ENCODE measurements around the gene HEPACAM.

Gene HEPACAM

GRCh38 chr11:124942466-124943253 lies 6.8 kb upstream of the HEPACAM start:
- no peak for DNase-seq (ENCODE audit: low spot score)

- no peak for DNase-seq (ENCODE audit: low spot score)
Measured at GRCh38 chr11:124941703-124942102, 5.9 kb upstream of the HEPACAM start.

- no peak for DNase-seq (ENCODE audit: low spot score)
Measured at GRCh38 chr11:124938970-124939369, 3.1 kb upstream of the HEPACAM start.

GRCh38 chr11:124938206-124938765 lies 2.4 kb upstream of the HEPACAM start:
- DNase-seq (ENCODE audit: low spot score) = no peak

- no peak for DNase-seq (ENCODE audit: low spot score)
Measured at GRCh38 chr11:124937336-124937935, 1.6 kb upstream of the HEPACAM start.

- no peak for DNase-seq (ENCODE audit: low spot score)
Measured at GRCh38 chr11:124934862-124935547, 842 bp downstream of the HEPACAM start.

GRCh38 chr11:124930799-124931198 lies 5.0 kb downstream of the HEPACAM start:
- DNase-seq (ENCODE audit: low spot score) = no peak

GRCh38 chr11:124928942-124929665 lies 6.7 kb downstream of the HEPACAM start:
- no peak for DNase-seq (ENCODE audit: low spot score)

- DNase-seq (ENCODE audit: low spot score) = no peak
Measured at GRCh38 chr11:124923296-124923695, 12.6 kb downstream of the HEPACAM start.

- no peak for DNase-seq (ENCODE audit: low spot score)
Measured at GRCh38 chr11:124922831-124923230, 13.0 kb downstream of the HEPACAM start.

- no peak for DNase-seq (ENCODE audit: low spot score)
Measured at GRCh38 chr11:124920870-124921609, 14.8 kb downstream of the HEPACAM start.

GRCh38 chr11:124920356-124920755 lies 15.5 kb downstream of the HEPACAM start:
- DNase-seq (ENCODE audit: low spot score) = no peak

- no peak for DNase-seq (ENCODE audit: low spot score)
Measured at GRCh38 chr11:124919898-124920297, 15.9 kb downstream of the HEPACAM start.

GRCh38 chr11:124918950-124919349 lies 16.9 kb downstream of the HEPACAM start, which contains the start of gene HEPN1:
Gene HEPN1 (plus strand): TSS chr11:124919250.
- DNase-seq (ENCODE audit: low spot score) = no peak

- DNase-seq (ENCODE audit: low spot score) = no peak
Measured at GRCh38 chr11:124917115-124917637, 18.7 kb downstream of the HEPACAM start.

- DNase-seq (ENCODE audit: low spot score) = no peak
Measured at GRCh38 chr11:124916370-124916710, 19.5 kb downstream of the HEPACAM start.

GRCh38 chr11:124915541-124916369 lies 20.1 kb downstream of the HEPACAM start:
- peak; percentile 50 for DNase-seq (ENCODE audit: low spot score)

- DNase-seq (ENCODE audit: low spot score) = no peak
Measured at GRCh38 chr11:124902616-124903015, 33.2 kb downstream of the HEPACAM start.

GRCh38 chr11:124900464-124900863 lies 35.4 kb downstream of the HEPACAM start:
- DNase-seq (ENCODE audit: low spot score) = peak; percentile 91
